HepG2 (cell line): ENCODE measurements around the gene VRK2. TPM values are rescaled to one million over a fixed set of nuclear protein-coding genes. Genes with fewer than 3 reads are reported as not detected.

Source experiments
- ATAC-seq: fragments of 200-7000 bp; cut with Tn5 transposase; 3 replicates; pipeline ENCODE4 v1.9.1; 2020; ENCODE audit warnings: mild to moderate bottlenecking, moderate library complexity
- BruUV-seq: library from RNA; stranded (reverse); fragments of 400-500 nt; replicated peaks from 2 replicates; lab custom pipeline; 2021; lab: Mats Ljungman, UMichigan
- CTCF ChIA-PET: fragments of 300-600 bp; formaldehyde crosslinking; extraction: SDS; loops from one replicate; lab custom pipeline; 2021; ENCODE audit warnings: low total read pairs, inconsistent platforms, low intra/inter-chr PET ratio; lab: Yijun Ruan, JAX
- POLR2A ChIA-PET: fragments of 350-600 bp; sonication (Branson Sonifier 250); formaldehyde crosslinking; loops from one replicate; lab custom pipeline; 2020; ENCODE audit warnings: antibody characterized with exemption, inconsistent platforms; lab: Yijun Ruan, JAX
- DNase-seq: peaks from one replicate; pipeline ENCODE4 v3.0.0-alpha.2; 2015; ENCODE audit warnings: low spot score
- FAIRE-seq: peaks from 3 replicates; lab custom pipeline; 2011; peaks lifted over from hg19 to GRCh38; lab: Jason Lieb, UNC
- H2AFZ ChIP-seq: one replicate; pipeline ENCODE4 v1.6.1; 2011; ENCODE audit warnings: low read length, inconsistent platforms
- H3K27ac ChIP-seq: fragments of 300-600 bp; 3 replicates; pipeline ENCODE4 v1.8.0; 2011; ENCODE audit warnings: mixed run types, mild to moderate bottlenecking, mixed read lengths, low read length, inconsistent platforms; ENCODE audit not compliant: insufficient read depth; ENCODE audit errors: extremely low read length
- H3K27me3 ChIP-seq, 2 experiments: fragments of 200-600 bp in 1 of 2; 2 replicates in 1 of 2; 3 replicates in 1 of 2; pipeline versions ENCODE4 v1.6.0 to v1.8.0; 2011; ENCODE audit warnings: low read length in 2 of 2, mild to moderate bottlenecking in 2 of 2, moderate library complexity in 2 of 2, inconsistent platforms in 1 of 2; ENCODE audit not compliant: insufficient read depth in 2 of 2, control insufficient read depth in 1 of 2
- H3K36me3 ChIP-seq, 2 experiments: fragments of 200-600 bp in 1 of 2; replicated peaks in 1 of 2; 2 replicates in 1 of 2; 3 replicates in 1 of 2; pipeline versions ENCODE4 v1.5.1 to v1.8.0; 2011; ENCODE audit warnings: low read length in 2 of 2, inconsistent platforms in 1 of 2; ENCODE audit not compliant: insufficient read depth in 2 of 2, control insufficient read depth in 1 of 2
- H3K4me1 ChIP-seq: 2 replicates; pipeline ENCODE4 v1.5.1; 2012; ENCODE audit warnings: low read length, inconsistent platforms; ENCODE audit not compliant: insufficient read depth
- H3K4me2 ChIP-seq: 2 replicates; pipeline ENCODE4 v1.6.0; 2011; ENCODE audit warnings: low read depth, low read length, inconsistent platforms
- H3K4me3 ChIP-seq, 3 experiments: fragments of 200-600 bp in 1 of 3; sonication (generic), shearing (Covaris generic) in 1 of 3; replicated peaks in 1 of 3; 2 replicates each; pipeline ENCODE4 v1.5.1; 2011 to 2016; ENCODE audit warnings: low read length in 3 of 3, inconsistent platforms in 2 of 3, low read depth in 2 of 3, mild to moderate bottlenecking in 2 of 3, control low read depth in 1 of 3, mixed read lengths in 1 of 3; ENCODE audit not compliant: insufficient read depth in 1 of 3
- H3K79me2 ChIP-seq: one replicate; pipeline ENCODE4 v1.6.1; 2011; ENCODE audit warnings: low read length, inconsistent platforms; ENCODE audit not compliant: insufficient read depth
- H3K9ac ChIP-seq: 2 replicates; pipeline ENCODE4 v1.6.0; 2011; ENCODE audit warnings: mild to moderate bottlenecking, low read depth, low read length, inconsistent platforms; ENCODE audit not compliant: insufficient read depth
- H3K9me3 ChIP-seq: 2 replicates; pipeline ENCODE4 v1.5.1; 2012; ENCODE audit warnings: mild to moderate bottlenecking, low read length
- H4K20me1 ChIP-seq: 2 replicates; pipeline ENCODE4 v1.6.0; 2011; ENCODE audit warnings: inconsistent platforms, mild to moderate bottlenecking, low read length, moderate library complexity; ENCODE audit not compliant: insufficient read depth
- MIER3 ChIP-seq: IDR thresholded peaks from 2 replicates; pipeline ENCODE4 v1.6.1; 2016; ENCODE audit warnings: missing compliant biosample characterization, borderline replicate concordance
- RXRB ChIP-seq: IDR thresholded peaks from 2 replicates; pipeline ENCODE4 v1.6.1; 2016; ENCODE audit warnings: borderline replicate concordance, missing genetic modification reagents, missing compliant biosample characterization
- ZNF251 ChIP-seq: sonication (generic); formaldehyde crosslinking; IDR thresholded peaks from 2 replicates; pipeline ENCODE4 v1.9.0; 2021; ENCODE audit warnings: mild to moderate bottlenecking, missing genetic modification reagents
- ZNF350 ChIP-seq: sonication (generic); formaldehyde crosslinking; IDR thresholded peaks from 2 replicates; pipeline ENCODE4 v1.4.0; 2020; ENCODE audit warnings: mild to moderate bottlenecking, low read depth, missing genetic modification reagents, borderline replicate concordance
- ZNF546 ChIP-seq: sonication (generic); formaldehyde crosslinking; conservative IDR thresholded peaks from 2 replicates; pipeline ENCODE4 v1.8.1; 2023; ENCODE audit warnings: mild to moderate bottlenecking, missing genetic modification reagents
- ZNF670 ChIP-seq: sonication (generic); formaldehyde crosslinking; IDR thresholded peaks from 2 replicates; pipeline ENCODE4 v1.8.0; 2022; ENCODE audit warnings: mild to moderate bottlenecking, missing genetic modification reagents, borderline replicate concordance
- ZNF772 ChIP-seq: sonication (generic); formaldehyde crosslinking; IDR thresholded peaks from 2 replicates; pipeline ENCODE4 v1.5.0; 2020; ENCODE audit warnings: mild to moderate bottlenecking, missing genetic modification reagents
- ZNF850 ChIP-seq: sonication (generic); formaldehyde crosslinking; conservative IDR thresholded peaks from 2 replicates; pipeline ENCODE4 v1.9.0; 2021; ENCODE audit warnings: mild to moderate bottlenecking, missing genetic modification reagents
- WGBS: methylation state at CpG from one replicate; pipeline ENCODE4 v1.1.6; 2017; ENCODE audit warnings: low lambda C conversion rate; 5-methylcytosine and 5-hydroxymethylcytosine counted together
- in situ Hi-C: cut with HindIII; loops from 2 replicates; pipeline ENCODE4 v1.10.0; 2017; ENCODE audit warnings: low pct_unique_long_range_greater_than_20kb; ENCODE audit not compliant: extremely low pct_ligation_motif_present
- intact Hi-C: fragments of 100-400 bp; cut with micrococcal nuclease; formaldehyde crosslinking; loops from one replicate; pipeline ENCODE4 v1.10.0; 2022; ENCODE audit not compliant: unreplicated experiment
- polyA plus RNA-seq, 8 experiments: library from polyadenylated mRNA; depleted of rRNA in 3 of 8; stranded (reverse) in 7 of 8; unstranded in 1 of 8; fragments of >200 nt; fragmentation: Illumina TruSeq in 4 of 8; extraction: Trizol in 4 of 8; gene quantifications; 2 replicates each; pipeline versions ENCODE4 v1.2.1 to v1.2.3, GENCODE V29; 2011 to 2016; ENCODE audit warnings: low read depth in 4 of 8, missing spikeins in 1 of 8, mixed read lengths in 1 of 8; ENCODE audit not compliant: insufficient read depth in 1 of 8
- total RNA-seq, 5 experiments: library from RNA; depleted of rRNA; stranded (reverse); fragments of >200 nt; fragmentation: Illumina TruSeq; extraction: Trizol; gene quantifications; 2 replicates each; pipeline ENCODE4 v1.2.3, GENCODE V29; 2016; ENCODE audit warnings: low read depth in 1 of 5
- TF ChIP-seq, protein P1 (sequence below): sonication (generic); formaldehyde crosslinking; IDR thresholded peaks from 2 replicates; pipeline ENCODE4 v1.8.1; 2022; ENCODE audit warnings: low read depth, mild to moderate bottlenecking, missing genetic modification reagents
- TF ChIP-seq, protein P2 (sequence below): IDR thresholded peaks from 2 replicates; pipeline ENCODE4 v1.6.1; 2012; ENCODE audit warnings: low read depth, low read length, improper control_type of control experiment
- TF ChIP-seq, protein P3 (sequence below): sonication (generic); formaldehyde crosslinking; IDR thresholded peaks from 2 replicates; pipeline ENCODE4 v1.8.1; 2023; ENCODE audit warnings: missing genetic modification reagents, mild to moderate bottlenecking, borderline replicate concordance

The VRK2 gene
- total and polyA plus RNA-seq, 2 of the 13 experiments (the other 11 are each of a cell fraction or from before 2014, with no cell fraction given) = 13.3 to 29.1 TPM

DNA sequence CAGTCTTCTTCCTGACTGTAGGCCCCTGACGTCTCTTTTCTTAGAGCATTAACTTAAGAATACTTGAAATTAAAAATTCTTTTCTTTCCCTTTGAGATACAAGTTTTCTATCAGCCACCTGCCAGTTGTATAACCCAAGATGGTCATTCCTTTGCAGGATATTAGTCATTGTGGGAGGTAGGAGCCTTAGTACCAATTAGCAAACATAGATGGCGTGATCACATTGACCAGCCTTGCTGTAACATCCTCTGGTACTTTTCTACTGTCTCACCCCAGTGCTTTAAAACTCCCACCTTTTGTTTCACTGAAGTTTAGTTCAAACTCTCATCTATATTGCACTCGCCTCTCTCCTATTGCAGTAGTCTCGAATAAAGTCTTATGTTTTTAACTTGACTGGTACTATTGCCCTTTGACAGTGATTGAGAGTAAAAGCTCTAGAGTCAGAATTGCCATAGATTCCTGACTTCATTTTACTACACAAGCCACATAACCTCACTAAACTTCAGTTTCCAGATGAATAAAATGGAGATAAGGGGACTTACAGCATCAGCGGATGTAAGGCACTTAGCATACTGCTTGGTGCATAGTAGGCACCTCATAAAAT lies 74.1 kb downstream of the VRK2 start:
- intact Hi-C loops (no loop called here), in situ Hi-C loops (no loop called here)
- Histone ChIP-seq H2AFZ (no peak overlapping the region), H3K4me1 (no peaks in the 10 kb centered on the region), H3K9ac (no peak overlapping the region), H4K20me1 (no peaks in the 10 kb centered on the region), H3K9me3 (no peaks in the 10 kb centered on the region), H3K79me2 (no peaks in the 10 kb centered on the region), H3K4me2 (no peak overlapping the region), H3K27me3 (no peaks in the 10 kb centered on the region), H3K27ac (no peak overlapping the region)
- POLR2A ChIA-PET = no interaction called here
- FAIRE-seq = no peak
- no TSS peak for BruUV-seq
- CTCF ChIA-PET = no interaction called here
- DNase-seq = no peak
- no peak for TF ChIP-seq ZNF251 (CRISPR knock-in tag)
- TF ChIP-seq ZNF850 (CRISPR knock-in tag) = no peak
- TF ChIP-seq, protein P1, sequence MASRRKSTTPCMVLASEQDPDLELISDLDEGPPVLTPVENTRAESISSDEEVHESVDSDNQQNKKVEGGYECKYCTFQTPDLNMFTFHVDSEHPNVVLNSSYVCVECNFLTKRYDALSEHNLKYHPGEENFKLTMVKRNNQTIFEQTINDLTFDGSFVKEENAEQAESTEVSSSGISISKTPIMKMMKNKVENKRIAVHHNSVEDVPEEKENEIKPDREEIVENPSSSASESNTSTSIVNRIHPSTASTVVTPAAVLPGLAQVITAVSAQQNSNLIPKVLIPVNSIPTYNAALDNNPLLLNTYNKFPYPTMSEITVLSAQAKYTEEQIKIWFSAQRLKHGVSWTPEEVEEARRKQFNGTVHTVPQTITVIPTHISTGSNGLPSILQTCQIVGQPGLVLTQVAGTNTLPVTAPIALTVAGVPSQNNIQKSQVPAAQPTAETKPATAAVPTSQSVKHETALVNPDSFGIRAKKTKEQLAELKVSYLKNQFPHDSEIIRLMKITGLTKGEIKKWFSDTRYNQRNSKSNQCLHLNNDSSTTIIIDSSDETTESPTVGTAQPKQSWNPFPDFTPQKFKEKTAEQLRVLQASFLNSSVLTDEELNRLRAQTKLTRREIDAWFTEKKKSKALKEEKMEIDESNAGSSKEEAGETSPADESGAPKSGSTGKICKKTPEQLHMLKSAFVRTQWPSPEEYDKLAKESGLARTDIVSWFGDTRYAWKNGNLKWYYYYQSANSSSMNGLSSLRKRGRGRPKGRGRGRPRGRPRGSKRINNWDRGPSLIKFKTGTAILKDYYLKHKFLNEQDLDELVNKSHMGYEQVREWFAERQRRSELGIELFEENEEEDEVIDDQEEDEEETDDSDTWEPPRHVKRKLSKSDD (CRISPR knock-in tag) = no peak
- no peak for TF ChIP-seq MIER3 (CRISPR knock-in tag)
- TF ChIP-seq RXRB (CRISPR knock-in tag) = no peak
- no peak for TF ChIP-seq ZNF546 (CRISPR knock-in tag)
- TF ChIP-seq, protein P2, sequence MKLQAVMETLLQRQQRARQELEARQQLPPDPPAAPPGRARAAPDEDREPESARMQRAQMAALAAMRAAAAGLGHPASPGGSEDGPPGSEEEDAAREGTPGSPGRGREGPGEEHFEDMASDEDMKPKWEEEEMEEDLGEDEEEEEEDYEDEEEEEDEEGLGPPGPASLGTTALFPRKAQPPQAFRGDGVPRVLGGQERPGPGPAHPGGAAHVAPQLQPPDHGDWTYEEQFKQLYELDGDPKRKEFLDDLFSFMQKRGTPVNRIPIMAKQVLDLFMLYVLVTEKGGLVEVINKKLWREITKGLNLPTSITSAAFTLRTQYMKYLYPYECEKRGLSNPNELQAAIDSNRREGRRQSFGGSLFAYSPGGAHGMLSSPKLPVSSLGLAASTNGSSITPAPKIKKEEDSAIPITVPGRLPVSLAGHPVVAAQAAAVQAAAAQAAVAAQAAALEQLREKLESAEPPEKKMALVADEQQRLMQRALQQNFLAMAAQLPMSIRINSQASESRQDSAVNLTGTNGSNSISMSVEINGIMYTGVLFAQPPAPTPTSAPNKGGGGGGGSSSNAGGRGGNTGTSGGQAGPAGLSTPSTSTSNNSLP = no peak
- TF ChIP-seq ZNF350 (CRISPR knock-in tag) = no peak
- no peak for TF ChIP-seq ZNF772 (CRISPR knock-in tag)
- no peak for TF ChIP-seq ZNF670 (CRISPR knock-in tag)
- TF ChIP-seq, protein P3, sequence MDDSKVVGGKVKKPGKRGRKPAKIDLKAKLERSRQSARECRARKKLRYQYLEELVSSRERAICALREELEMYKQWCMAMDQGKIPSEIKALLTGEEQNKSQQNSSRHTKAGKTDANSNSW = no peak
- TF ChIP-seq, all 625 proteins: peak for 0
- WGBS = 96% methylated on average over 5 of the region's 5 CpGs
- Histone ChIP-seq H3K36me3 (0 out of 5 replicates have a peak, but pooled peaks cover 0 to 8% of the 10 kb centered on the region in 2 experiments), H3K4me3 (no peak overlapping the region)
- no peak for ATAC-seq
